AG08395 (cell line): ENCODE data around the gene SERGEF.

ENCODE experiments used
- DNase-seq: peaks from one replicate; pipeline ENCODE4 v3.0.0; 2012; ENCODE audit warnings: mixed read lengths, low spot score

The SERGEF gene

DNA sequence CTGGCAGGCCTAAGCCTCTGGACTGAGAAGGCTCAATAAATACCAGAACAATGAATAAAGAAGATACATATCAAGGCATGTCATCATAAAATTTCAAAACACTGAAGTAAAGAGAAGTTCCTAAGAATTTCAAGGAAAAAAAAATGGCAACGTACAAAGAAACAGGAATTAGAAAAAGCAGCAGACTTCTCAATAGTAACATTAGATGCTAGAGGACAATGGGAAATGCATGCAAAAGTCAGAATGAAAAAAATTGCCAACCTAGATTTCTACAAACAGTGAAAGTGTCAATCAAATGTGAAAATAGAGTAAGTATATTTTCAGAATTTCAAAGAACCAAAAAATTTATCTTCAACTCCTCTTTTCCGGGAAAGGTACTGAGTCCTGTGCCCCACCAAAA is 153.3 kb downstream of the SERGEF start:
- no peak for DNase-seq

DNA sequence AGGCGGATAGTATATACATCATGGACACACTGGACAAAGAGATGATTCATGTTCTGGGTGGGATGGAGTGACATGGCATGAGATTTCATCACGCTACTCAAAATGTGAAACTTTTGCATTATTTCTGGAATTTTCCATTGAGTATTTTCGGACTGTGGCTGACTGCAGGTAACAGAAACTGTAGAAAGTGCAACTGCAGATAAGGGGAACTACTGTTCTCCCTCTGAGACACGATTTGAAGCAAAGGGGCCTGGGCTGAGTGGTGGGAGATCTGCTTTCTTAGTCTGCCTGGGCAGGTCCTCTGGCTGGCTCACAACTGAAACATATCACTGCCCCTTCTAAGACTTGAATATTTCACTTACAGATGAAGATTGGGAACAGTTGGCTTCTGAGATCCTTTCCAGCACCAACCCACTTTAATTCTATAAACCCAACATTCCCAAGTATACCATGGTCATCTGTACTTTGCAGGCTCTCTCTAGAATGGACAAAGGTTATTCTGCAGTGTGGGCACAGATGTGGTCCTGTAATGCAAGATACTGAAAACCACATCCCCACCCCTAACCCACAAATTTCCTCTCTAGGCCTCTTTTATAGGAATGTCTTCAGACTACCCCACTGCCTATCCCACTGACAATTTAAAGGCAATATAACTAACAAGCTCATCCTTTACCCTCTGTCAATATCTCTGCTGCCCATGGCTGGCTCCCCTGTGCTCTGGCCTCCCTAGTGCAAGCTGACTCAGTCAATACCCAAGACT is 157.1 kb downstream of the SERGEF start:
- DNase-seq = no peak

DNA sequence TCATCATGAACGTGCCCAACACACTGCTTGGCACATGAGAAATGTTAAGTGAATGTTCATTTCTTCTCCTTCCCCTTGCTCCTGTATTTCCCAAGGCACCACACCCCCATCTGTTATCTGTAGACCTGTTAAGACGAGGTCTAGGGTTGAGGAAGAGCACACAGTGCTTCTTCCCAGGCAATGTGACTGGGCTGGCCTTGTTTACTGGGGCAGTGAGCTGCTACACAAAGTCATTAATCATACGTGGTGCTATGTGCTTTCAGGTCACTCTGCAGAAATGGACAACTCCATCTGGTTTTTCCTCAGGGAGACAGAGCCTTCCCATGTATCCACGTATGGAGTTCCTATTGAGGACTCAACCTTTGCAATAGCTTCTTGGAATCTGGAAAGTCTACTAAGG is 159.6 kb downstream of the SERGEF start:
- no peak for DNase-seq

DNA sequence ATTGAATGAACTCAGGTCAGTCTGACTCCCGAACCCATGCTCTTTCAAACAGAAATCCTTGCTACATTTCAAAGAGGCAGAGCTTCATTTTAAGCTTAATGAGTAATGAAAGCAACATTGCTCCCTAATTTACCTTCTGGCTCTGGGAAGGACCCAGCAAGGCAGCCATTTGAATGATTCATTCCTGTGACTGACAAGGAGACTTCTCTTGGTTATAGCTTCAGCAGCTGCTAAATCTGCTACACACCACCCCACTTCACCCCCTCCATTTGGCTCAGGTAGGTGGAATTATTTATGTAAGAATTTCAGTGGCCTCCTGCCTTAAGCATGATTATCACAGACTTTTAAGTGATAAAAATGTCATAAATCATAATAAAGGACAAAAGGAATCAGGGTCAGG is 160.6 kb downstream of the SERGEF start:
- no peak for DNase-seq

DNA sequence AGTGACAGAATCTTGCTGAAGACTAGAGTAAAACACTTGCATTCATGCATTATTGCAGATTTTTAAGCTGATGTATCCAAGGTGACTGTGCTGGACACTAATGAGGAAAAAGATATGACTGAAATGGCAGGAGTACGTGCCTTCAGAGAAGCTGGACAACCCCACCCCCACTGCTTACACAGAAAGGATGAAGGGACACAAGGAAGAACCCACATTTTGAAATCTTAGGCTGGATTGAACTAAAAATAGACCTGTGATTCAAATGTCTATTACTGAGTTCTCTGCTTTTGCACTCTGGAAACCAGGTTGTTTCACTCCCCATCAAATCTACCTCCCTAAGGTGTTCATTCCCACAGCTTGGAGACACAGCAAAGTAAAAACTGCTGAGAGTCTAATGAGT is 161.2 kb downstream of the SERGEF start:
- DNase-seq = no peak

DNA sequence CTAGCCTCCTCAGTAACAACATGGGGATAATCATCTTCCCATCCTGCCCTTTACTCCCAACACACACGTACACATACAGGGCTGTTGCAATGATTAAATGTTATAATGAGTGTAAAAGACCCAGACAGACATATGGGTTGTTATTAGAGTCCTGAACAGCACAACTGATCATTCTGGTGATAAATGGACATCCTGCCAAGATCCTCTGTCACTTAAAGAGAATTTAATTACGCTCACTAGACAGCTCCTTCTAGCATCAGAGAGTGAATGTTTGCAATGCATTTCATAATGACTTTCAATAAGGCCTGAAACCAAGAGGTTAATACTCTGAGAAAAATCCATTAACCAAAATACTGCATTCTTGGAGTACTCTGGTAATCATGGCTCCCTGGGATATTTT is 162.5 kb downstream of the SERGEF start:
- no peak for DNase-seq

DNA sequence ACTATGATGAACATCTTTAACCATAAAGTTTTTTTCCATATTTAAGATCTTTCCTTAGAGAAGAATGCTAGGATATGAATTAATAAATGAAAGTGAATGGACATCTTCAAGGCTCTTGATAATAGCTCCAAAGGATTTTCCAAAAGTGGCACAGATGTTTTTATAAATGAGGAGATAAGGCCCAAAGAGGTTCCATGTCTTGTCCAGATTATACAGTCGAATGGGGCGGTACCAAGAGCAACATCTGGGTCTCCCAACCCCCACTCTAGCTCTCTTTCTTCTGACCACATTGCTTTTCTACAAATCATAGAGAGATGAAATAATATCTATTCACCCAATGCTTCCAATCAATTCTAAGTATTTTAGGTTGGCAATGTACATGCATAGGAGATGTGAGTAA is 164.1 kb downstream of the SERGEF start:
- no peak for DNase-seq

DNA sequence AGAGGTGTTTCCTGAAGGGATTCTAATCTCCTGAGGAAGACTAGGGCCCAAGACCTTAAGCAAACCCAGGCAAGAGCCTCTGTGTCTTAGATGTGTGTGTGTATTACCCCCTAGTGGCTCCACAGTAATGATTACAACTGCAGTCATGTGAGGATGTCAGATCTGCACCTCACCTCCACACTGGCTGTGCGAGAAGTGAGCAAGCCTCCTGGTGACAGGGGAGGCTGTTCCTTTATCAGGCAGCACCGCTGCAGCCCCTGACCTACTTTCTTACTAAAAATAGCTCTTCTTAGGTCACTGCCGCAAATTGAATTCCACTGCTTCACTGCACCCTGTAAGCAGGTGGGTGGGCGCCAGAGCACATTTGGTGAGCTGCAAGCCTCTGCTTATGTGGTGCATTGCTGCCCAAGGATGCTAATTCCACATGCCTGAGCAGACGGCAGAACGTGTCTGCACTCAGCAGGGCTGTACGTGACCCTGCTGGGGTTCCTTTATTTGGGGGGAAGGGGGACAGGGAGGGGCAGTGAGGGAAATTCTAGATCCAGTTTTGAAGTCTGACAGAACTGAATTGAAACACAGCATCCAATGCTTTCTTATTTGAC is 165.9 kb downstream of the SERGEF start:
- peak; percentile 25 for DNase-seq

DNA sequence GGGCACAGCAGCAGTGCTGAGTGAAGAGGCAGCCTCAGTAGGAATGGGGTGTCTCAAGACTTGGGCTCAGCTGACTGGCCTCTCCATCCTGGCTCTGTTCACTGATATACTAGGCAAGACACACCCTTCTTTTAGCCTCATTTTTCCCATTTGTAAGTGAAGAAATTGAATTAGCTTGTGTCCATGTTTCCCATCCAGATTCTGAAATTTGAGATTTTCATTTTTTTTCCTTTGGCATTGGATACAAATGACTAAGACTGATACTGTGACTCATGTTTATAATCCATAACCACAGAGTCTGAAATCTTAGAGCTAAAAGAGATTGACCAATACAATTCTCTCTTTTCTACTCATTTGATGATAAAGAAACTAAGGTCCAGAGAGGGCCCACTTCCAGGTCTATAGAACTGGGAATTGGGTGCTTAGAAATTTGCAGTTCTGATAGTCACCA is 167.4 kb downstream of the SERGEF start:
- peak; percentile 84 for DNase-seq

DNA sequence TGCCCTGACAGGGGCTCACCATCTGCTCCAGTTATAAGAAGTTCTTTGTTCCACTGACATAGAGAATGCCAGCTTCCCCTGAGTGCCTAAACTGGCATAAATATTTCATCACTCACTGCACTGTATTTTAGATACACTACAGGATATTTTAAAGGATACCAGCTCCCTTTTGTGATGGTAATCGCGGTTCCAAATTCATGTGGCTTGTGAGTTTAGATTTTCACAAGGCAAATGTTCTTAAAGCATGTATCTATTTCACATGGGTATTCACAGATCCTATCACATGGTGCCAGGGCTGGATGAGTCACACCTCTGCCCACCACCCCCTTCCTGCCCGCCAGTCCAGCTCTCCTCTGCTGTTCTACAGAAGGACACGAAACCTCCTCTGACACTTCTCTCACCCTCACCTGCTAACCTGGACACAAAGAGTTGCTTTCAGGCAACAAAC is 172.7 kb downstream of the SERGEF start:
- DNase-seq = no peak

DNA sequence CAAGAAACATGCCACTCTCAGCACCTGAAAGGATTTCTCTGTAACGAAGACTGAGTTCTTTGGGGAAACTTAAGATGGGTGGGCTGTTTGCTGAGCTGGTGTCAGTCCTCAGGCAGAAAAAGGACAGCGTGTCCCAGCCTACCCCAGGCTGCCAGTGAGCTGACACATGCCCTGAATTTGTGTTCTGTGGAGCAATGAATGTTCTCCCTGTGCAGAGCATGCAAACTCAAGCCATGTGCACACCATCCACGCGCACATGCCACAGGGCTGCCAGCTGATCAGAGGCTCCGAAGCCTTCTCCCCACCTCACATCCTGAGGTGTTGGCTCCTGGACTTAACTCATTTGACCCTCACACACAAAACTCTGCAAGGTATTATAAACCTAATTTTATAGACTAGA is 173.4 kb downstream of the SERGEF start:
- DNase-seq = no peak

DNA sequence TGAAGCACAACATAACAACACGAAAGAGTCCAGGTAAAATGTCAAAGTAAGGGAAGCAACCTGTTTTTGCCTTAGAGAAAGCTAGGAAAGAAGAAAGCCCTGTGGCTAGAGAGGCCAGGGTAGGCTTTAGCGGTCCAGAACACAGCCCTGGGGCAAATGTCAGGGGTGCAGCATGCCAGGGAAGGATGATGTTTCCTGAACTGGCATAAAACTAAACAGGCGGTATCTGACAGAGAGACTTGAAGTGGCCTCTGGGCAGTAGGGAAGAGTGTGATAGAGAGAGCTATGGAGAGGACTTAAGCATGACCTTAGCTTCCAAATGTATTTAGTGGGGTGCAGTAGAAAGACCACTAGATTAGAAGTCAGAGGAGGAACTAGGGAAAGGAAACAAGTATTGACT is 174.7 kb downstream of the SERGEF start:
- DNase-seq = no peak

DNA sequence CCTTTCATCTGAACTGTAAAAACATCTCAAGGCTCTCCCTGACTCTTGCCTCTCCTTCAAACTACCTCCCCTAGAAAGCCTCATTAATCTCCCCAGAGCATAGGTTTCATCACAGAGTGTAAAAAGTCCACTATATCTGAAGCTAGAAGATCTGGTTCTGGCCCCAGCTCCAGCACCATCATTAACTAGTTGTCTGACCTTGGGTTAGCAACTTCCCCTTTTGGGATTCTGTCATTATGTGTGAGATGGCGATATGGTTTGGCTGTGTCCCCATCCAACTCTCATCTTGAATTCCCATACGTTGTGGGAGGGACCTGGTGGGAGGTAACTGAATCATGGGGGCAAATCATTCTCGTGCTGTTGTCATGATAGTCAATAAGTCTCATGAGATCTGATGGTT is 181.0 kb downstream of the SERGEF start:
- DNase-seq = no peak

DNA sequence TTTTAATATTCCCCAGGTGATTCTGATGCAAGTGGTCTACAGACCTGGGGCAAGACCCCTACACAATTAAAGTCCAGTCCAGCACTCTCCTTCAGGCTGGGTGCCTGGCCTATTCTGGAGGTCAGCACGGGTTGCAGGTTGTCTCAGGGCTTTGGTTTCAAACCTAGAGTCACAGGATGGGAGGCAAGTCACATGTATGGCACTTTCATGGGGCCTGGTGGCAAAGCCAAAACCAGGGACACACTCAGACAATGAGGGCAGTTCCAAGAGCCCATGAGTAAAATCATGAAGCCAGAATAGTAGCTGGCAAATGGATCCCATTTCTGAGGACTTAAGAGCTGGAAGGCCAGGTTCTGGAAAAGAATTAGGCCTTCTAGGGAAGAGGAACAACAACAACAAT is 181.6 kb downstream of the SERGEF start:
- DNase-seq = no peak

DNA sequence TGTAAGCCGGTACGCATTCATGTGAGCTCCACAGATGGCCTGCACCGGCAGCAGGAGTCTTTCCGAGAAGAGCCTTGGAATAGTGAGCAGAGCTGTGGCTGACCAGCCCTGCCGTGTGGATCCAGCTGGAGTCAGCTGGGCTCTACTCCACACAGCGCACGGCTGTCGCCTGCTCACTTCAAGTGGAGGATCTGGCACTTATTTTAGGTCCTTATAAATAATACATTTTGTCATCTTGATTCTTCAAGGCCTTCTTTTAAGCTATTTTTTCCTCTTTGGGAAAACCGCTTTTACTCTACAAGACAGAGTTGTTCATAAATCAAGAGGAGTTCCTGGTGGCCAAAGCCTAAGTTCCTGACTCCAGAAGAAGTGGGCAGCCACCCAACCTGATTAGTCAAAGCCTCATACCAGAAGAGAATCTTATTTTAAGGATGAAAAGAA is 184.5 kb downstream of the SERGEF start:
- DNase-seq = peak; percentile 78

DNA sequence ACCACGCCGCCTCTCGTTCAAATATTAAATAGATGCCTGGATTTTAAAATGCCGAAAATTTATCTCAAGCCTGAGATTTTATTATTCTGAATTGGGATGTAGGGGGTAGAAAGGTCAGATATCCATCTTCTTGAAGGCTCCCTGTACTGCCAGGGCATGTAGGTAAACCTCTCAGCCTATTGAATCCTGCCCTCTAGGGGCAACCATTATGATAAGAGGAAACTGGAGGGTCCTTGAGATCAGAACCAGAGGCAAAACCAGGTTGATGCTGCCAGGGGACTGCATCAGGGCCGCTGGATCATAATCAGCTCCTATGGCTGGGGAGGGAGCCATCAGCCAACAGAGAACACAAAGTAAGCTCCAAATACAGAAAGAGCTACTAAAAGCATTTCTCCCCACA is 185.8 kb downstream of the SERGEF start:
- no peak for DNase-seq

DNA sequence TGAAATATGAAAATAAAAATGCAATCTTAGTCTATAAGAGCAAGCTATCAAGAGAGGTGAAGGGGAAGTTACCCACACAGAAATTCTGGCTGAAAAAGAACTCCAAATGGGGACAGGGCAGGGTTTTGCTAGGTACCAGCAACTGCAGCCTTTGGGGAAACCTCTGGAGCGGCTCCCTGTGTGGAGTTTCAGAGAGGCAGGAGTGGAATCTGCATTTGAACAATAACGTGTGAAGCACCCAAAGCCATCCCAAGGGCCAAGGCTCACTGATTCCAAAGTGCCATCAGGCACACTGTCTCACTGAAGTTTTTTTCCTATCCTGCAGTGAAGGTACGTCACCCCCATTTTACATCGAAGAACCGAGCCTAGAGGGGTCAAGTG is 190.5 kb downstream of the SERGEF start:
- DNase-seq = no peak

DNA sequence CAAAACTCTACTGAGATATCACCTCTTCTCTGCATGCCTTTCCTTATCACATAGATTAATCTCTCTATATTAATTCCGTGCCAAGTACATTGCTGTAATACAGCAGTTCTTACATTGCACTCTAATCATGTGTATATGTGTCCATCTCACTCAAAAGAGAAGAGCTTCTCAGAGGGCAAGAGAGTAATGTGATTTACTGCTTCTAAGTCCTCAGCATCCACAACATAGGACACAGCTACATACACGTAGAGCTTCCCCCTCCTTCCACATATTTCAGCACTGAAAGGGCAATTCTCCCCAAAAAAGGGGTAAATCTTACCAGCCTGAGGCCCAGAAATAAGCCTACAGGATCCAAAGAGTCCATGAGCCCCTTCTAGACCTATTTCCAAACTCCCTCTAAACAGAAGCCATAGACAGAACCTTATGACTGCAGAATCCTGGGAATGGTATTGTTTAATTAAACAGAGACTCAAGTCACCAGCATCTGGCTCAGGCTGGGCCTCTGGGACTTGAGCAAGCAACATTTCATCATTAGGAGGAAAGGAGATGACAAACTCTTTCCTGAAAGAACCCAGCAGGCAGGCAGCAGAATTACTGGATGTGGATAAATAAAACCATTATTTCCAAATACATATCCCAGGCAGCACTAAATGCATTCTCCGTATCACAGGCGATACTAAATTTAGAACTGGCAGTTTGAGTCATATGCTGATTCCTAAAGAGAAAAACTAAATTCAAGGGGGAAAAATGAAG is 191.0 kb downstream of the SERGEF start:
- DNase-seq = peak; percentile 83

DNA sequence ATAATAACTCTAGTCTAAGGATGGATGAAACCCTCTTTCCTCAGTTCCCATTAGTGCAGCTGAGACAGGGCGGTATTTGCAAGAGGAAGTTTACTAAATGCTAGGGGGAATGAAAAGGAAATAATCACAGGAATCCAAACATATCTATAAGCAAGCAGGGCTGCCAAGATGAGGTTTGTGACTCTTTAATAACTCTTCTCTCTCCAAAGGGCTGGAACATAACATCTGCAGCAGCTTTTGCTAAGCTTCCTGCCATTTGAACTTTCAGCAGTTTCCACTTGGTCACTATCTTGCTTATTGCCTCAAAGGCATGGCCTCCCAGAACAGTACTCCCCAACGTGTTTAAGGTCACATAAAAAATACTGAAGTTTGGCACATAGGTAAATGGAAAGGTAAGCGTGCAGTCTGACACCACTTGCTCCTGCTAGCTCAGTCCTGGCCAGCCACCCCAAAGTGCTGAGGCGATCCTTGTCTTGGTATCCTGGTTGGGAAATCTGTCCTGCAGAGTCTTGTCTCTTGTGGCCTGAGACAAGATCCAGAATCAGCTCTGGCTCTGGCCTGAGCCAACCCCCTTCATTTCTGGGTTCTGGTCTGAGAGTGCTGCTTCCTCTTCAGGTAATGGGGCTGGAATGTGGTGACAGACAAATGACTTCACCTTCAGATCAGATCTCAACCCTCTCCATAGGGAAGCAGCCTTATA is 196.5 kb downstream of the SERGEF start:
- no peak for DNase-seq

DNA sequence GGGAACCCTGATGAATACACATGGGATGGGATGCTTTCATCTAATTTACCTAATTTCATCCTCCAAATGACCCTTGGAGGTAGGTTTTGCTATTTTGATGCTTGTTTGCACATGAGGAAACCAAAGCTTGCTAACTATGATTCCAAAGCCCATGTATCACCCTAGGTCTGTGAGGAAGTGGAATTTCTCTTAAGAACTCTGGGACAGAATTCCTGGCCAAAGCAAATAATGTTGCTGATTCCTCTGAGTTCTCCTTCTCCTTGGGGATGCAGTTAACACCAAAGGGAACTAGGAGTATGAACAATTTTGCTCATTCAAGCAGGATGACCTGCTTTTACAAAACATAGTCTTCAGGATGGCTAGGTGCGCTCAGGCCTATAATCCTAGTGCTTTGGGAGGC is 198.3 kb downstream of the SERGEF start:
- no peak for DNase-seq

DNA sequence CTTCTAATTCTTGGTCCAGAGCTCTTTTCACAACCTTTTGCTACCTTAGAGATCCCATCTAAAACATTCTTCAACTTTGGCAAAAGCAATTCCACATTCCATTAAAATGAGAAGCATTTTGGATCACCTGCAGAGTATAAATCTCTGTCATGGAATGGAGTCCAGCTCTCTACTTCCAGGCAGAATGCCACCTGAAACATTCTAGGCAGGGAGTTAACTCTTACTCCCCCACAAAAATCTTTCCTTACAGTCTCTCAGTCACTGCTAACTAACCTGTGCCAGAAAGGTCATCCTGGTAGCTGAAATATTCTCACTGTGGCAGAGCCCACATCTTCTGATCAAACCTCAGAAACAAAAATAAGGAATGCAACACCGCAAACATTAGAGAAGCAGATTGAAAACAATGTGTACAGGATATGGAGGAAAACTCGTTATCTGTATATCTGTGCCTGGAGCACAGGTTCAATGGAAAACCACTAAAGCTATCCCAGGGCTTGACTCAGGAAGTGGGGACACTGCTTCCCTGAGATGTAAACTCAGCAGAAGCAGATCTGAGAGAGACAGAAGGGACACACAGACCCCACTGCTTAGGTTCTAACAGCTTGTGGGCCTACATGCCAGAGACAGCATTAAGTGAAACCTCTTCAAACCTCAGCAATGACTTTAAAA is 199.3 kb downstream of the SERGEF start:
- DNase-seq = no peak

DNA sequence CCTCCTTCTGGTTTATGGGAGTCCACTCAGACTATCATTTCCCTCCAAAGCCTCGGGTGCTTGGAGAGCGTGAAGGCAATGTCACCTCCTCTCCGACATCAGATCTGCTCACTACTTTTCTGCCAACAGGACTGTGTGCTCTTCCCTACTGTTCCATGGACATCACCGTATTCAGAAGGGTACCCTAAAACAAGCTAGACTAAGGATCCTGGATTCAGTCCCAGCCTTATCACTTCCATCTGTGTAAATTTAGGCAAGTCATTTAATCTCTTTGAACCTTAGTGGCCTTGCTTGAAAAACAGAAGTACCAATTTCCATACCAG is 200.0 kb downstream of the SERGEF start:
- no peak for DNase-seq
